ENCODE data around the gene ACYP2.
A peak's percentile ranks its signal among the peaks of the same experiment; 100 is the strongest.

ACYP2 gene

DNA sequence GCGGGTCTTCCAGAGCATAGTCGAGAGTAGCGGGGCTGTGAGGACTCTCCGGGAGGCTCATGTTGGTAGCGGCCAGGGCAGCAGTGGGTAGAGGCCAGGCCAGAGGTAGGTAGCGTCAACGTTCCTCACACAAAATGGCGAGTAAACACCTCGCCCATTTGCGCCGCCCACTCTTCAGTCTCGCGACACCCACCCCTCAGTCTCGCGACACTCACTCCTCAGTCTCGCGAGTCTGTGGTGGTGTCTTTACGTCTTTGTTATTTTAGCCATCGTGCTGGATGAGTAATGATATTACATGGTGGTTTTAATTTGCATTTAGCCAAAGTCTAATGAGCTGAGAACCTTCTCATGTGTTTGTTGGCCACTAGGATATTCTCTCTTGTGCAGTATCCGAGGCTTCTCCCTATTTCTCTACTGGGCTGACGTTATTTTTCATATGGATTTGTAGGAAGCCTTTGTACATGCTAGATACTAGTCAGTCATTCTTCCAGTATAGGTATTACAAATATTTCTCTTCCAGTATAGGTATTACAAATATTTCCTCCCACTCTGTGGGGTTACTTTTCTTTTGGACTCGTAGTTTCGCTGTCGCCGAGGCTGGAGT lies 140.8 kb downstream of the ACYP2 start, which contains the start of gene TSPYL6:
Gene TSPYL6 (minus strand): TSS at position 139 of the 604 bp plus-strand sequence. CDS start 78 bp downstream, at position 61.
- TF ChIP-seq, protein P1, sequence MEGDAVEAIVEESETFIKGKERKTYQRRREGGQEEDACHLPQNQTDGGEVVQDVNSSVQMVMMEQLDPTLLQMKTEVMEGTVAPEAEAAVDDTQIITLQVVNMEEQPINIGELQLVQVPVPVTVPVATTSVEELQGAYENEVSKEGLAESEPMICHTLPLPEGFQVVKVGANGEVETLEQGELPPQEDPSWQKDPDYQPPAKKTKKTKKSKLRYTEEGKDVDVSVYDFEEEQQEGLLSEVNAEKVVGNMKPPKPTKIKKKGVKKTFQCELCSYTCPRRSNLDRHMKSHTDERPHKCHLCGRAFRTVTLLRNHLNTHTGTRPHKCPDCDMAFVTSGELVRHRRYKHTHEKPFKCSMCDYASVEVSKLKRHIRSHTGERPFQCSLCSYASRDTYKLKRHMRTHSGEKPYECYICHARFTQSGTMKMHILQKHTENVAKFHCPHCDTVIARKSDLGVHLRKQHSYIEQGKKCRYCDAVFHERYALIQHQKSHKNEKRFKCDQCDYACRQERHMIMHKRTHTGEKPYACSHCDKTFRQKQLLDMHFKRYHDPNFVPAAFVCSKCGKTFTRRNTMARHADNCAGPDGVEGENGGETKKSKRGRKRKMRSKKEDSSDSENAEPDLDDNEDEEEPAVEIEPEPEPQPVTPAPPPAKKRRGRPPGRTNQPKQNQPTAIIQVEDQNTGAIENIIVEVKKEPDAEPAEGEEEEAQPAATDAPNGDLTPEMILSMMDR (IDR thresholded peaks at IDR 0.05; ENCODE audit: unreplicated experiment in 3 of 3), result no peak
- no peaks in the 10 kb centered on the region for H3K4me1 Mint-ChIP-seq
- no peak within 1 kb of the TSS for H3K27ac Mint-ChIP-seq
- H3K36me3 Mint-ChIP-seq (ENCODE audit: low read depth), result peaks cover 4% of the 10 kb centered on the region
- H3K27me3 Mint-ChIP-seq (ENCODE audit: low read depth), result no peaks in the 10 kb centered on the region
- no peak within 1 kb of the TSS for H3K4me3 Mint-ChIP-seq
- peaks cover 2% of the 10 kb centered on the region for H3K9me3 Mint-ChIP-seq

DNA sequence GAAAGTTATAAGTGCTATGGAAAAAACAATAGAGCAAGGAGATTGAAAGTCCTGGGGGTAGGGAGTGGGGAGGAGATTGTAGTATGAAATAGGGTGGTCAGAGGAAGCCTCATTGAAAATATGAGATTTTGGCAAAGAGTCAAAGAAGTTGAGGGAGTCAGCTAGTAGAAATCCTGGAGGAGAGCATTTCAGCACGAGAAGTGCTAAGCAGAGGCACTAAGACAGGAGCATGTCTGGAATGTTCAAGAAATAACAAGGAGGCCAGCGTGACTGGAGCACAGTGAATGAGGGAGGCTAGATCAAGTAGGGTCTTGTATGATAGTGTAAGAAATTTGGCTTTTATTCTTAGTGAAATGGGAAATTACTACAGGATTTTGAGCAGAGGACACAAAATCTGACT lies 142.8 kb downstream of the ACYP2 start:
- peaks cover 2% of the 10 kb centered on the region for H3K9me3 Mint-ChIP-seq
- TF ChIP-seq, protein P1 (IDR thresholded peaks at IDR 0.05; ENCODE audit: unreplicated experiment in 3 of 3), result no peak
- no peak overlapping the region for H3K4me3 Mint-ChIP-seq
- no peaks in the 10 kb centered on the region for H3K27me3 Mint-ChIP-seq (ENCODE audit: low read depth)
- no peak overlapping the region for H3K27ac Mint-ChIP-seq
- H3K36me3 Mint-ChIP-seq (ENCODE audit: low read depth), result peaks cover 4% of the 10 kb centered on the region
- H3K4me1 Mint-ChIP-seq, result no peaks in the 10 kb centered on the region

DNA sequence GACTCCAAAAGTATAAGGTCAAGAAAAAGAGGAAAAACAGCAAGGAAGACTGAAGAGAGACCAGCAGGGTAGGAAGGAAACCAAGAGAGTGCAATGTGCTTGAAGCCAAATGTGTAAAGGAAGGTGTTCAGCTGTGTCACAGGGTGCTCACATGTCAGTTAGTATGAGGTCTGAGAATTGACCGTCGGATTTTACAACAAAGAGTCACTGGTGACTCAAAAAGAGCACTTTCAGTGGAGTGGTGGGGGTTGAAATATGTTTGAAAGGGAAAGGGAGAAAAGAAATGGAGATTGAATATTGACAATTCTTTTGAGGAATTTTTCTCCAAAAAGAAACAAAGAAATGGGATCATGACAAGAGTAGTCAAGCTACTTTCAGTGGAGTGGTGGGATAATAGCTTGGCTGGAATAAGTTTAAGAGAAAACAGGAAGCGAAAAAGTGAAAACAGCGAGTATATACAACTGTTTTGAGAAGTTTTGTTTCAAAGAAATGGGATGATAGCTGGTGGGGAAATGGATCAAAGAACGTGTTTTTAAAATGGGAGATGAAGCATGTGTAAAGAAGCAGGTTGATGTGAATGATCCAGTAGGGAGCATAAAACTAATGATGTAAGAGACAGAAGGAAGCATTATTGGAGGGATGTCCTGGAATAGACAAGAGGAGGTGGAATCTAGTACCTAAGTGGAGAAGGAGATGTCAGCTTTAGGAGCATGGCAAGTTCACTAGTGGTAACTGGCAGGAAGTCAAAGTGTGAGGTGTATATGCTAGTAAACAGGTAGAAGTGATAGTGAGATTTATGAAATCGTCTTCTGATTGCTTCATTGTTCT lies 144.2 kb downstream of the ACYP2 start:
- Mint-ChIP-seq H3K9me3 (peaks cover 9% of the 10 kb centered on the region), H3K27me3 (ENCODE audit: low read depth) (no peaks in the 10 kb centered on the region), H3K27ac (no peak overlapping the region), H3K36me3 (ENCODE audit: low read depth) (peaks cover 3% of the 10 kb centered on the region), H3K4me3 (no peak overlapping the region), H3K4me1 (no peaks in the 10 kb centered on the region)
- TF ChIP-seq, protein P1 (IDR thresholded peaks at IDR 0.05; ENCODE audit: unreplicated experiment in 3 of 3), result no peak

DNA sequence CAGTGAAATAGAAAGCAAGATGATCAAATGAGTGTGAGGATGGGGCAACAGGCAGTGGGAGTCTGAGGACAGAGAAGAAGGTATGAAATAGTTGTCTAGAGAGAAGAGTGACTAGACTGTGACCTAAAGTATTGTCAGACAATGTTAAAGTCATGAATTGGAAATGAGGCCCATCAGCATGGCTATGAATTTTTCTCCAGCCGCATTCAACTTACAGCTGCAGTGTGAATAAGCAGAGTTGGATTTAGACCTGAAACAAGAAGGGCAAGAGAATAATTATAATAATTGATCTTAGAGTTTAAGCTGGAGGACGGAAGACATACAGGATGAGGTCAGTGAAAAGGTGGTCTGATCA lies 144.8 kb downstream of the ACYP2 start:
- H3K9me3 Mint-ChIP-seq, result peaks cover 14% of the 10 kb centered on the region
- TF ChIP-seq, protein P1 (IDR thresholded peaks at IDR 0.05; ENCODE audit: unreplicated experiment in 3 of 3), result no peak
- no peaks in the 10 kb centered on the region for H3K4me1 Mint-ChIP-seq
- no peaks in the 10 kb centered on the region for H3K27me3 Mint-ChIP-seq (ENCODE audit: low read depth)
- H3K4me3 Mint-ChIP-seq, result no peak overlapping the region
- no peak overlapping the region for H3K27ac Mint-ChIP-seq
- peaks cover 3% of the 10 kb centered on the region for H3K36me3 Mint-ChIP-seq (ENCODE audit: low read depth)

DNA sequence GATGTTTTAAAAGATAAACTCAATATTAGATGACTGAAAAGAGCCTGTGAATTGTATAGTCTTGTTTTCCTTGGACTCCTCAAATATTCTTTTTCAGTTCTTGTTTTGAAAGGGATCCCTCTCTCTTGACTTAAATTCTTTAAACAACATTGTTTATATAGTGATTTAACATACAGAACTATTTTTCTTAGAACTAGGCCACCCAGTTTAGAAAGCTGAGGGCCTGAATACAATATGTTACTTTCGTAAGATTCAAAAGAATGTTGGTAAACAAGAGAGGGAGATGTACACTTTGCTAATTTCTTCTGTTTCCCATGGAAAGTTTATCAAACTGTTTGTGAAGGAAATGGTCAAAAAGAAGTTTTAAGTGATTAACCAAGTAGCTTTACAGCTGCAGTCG lies 146.1 kb downstream of the ACYP2 start:
- Mint-ChIP-seq H3K27ac (peak overlapping the region in 1 of 3 experiments; percentile 85), H3K4me3 (no peak overlapping the region), H3K27me3 (ENCODE audit: low read depth) (no peaks in the 10 kb centered on the region), H3K9me3 (peaks cover 12% of the 10 kb centered on the region), H3K36me3 (ENCODE audit: low read depth) (peaks cover 3% of the 10 kb centered on the region), H3K4me1 (no peaks in the 10 kb centered on the region)
- TF ChIP-seq, protein P1 (IDR thresholded peaks at IDR 0.05; ENCODE audit: unreplicated experiment in 3 of 3), result no peak

Measured in nephron (organoid).